T-helper 1 cell treated with Interleukin-12 subunit alpha and Interleukin-12 subunit beta and Interleukin-4 antibody, amounts not matched to agents 30 μg/mL and 1 μg/mL, for 36 hours (primary cell): ENCODE measurements around the gene DPH6.
"Not testable (repeated sequence)": the region's sequence is repeated elsewhere in the genome, so short reads cannot be mapped to it uniquely, and the experiment has no call there.

ENCODE experiments used
- H3K27ac Mint-ChIP-seq: one replicate; pipeline ENCODE4 v1.8.0; 2021; ENCODE audit warnings: mild to moderate bottlenecking, mixed read lengths
- H3K27me3 Mint-ChIP-seq: one replicate; pipeline ENCODE4 v1.8.0; 2021; ENCODE audit warnings: low read depth, mixed read lengths
- H3K36me3 Mint-ChIP-seq: one replicate; pipeline ENCODE4 v1.8.0; 2021; ENCODE audit warnings: low read depth, mixed read lengths
- H3K4me1 Mint-ChIP-seq: one replicate; pipeline ENCODE4 v1.8.0; 2021; ENCODE audit warnings: low read depth, mixed read lengths
- H3K4me3 Mint-ChIP-seq: one replicate; pipeline ENCODE4 v1.8.0; 2021; ENCODE audit warnings: mild to moderate bottlenecking, moderate library complexity, mixed read lengths
- H3K9me3 Mint-ChIP-seq: one replicate; pipeline ENCODE4 v1.8.0; 2021; ENCODE audit warnings: mixed read lengths

The DPH6 gene

DNA sequence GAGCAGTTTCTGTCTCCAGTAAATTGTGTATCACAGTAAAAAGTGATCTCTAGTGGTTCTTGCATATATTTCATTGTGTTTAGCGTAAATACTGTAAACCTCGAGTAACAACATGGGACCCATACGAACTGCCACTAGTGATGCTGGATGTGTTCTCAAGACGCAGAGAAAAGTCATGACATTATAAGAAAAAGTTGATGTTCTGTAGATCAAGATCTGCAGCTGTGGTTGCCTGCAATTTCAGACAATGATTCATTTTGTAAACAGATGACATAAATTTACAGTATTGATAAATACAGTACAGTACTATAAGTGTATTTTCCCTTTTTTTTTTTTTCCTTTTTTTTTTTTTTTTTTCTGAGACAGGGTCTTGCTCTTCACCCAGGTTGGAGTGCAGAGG is 100.1 kb downstream of the DPH6 start:
- Mint-ChIP-seq H3K36me3 (no peaks in the 10 kb centered on the region), H3K27ac (no peak overlapping the region), H3K4me1 (no peaks in the 10 kb centered on the region), H3K27me3 (no peaks in the 10 kb centered on the region), H3K4me3 (no peak overlapping the region), H3K9me3 (peaks cover 3% of the 10 kb centered on the region)

DNA sequence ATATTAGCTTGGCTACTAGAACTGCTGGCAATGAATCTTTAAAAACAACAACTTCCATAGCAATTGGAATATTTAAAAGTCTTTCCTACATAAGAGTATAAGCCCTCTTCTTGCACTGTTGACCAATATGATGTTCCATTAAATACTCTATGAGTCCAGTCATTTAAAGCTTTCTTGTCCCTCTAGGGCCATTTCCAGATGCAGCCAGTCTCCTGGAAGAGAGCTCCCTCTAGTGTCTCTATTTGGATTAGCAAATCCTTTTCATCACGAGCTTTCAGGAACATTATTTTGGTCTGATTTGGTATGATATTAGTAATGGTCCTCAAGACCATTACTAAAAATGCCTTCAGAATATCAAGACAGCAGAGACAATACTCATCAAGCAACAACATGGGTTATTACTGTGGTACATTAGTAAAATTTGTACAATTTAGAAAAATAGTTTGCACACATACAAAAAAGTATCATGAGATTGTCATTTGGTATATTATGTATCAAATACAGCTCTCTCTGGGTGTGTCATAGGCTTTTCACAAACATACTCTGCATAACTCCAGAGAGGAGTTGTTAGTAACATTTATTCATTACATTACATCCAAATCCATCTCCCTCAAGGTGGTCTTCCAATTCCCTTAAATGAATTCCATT is 101.3 kb downstream of the DPH6 start:
- H3K27ac Mint-ChIP-seq: no peak overlapping the region
- H3K27me3 Mint-ChIP-seq: no peaks in the 10 kb centered on the region
- peaks cover 3% of the 10 kb centered on the region for H3K9me3 Mint-ChIP-seq
- H3K36me3 Mint-ChIP-seq: no peaks in the 10 kb centered on the region
- no peak overlapping the region for H3K4me3 Mint-ChIP-seq
- H3K4me1 Mint-ChIP-seq: no peaks in the 10 kb centered on the region

DNA sequence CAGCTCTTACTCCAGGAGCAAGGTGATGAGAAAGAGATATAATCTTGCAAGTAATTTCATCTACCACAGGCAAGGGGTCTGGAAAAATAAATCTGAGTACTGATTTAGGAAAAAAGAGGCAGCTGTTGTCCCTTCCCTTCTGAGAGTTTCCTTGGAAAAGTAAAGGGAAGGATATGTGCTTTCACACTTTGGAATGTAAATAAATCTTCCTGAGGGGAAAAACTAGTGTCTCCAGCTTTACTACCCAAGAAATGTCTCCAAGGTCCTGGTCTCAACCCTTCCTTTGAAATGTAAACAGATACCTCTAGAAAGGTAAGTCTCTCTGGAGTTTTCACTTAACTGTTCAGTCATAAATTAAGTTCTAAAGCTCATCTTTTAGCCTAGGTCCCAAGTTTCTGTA is 102.6 kb downstream of the DPH6 start:
- Mint-ChIP-seq H3K4me3 (no peak overlapping the region), H3K4me1 (no peaks in the 10 kb centered on the region), H3K27me3 (no peaks in the 10 kb centered on the region), H3K9me3 (peaks cover 5% of the 10 kb centered on the region), H3K27ac (no peak overlapping the region), H3K36me3 (no peaks in the 10 kb centered on the region)

DNA sequence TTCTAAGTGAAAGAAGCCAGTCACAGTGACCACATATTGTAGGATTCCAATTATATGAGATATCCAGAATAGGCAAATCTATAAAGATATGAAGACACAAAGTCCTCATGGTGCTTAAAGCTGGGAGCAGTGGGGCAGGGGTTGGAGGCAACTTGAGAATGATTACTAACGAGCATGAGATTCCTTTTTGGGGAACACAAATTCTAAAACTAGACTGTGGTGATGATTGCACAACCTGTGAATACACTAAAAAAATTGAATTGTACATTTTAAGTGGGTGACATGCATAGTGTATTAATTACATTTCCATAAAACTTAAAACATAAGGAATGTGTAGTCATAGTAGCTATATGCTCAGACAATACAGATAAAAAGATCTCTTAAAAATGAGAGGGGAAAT is 103.2 kb downstream of the DPH6 start:
- H3K27ac Mint-ChIP-seq: no peak overlapping the region
- H3K27me3 Mint-ChIP-seq: no peaks in the 10 kb centered on the region
- no peaks in the 10 kb centered on the region for H3K4me1 Mint-ChIP-seq
- H3K9me3 Mint-ChIP-seq: peaks cover 5% of the 10 kb centered on the region
- H3K36me3 Mint-ChIP-seq: no peaks in the 10 kb centered on the region
- H3K4me3 Mint-ChIP-seq: no peak overlapping the region

DNA sequence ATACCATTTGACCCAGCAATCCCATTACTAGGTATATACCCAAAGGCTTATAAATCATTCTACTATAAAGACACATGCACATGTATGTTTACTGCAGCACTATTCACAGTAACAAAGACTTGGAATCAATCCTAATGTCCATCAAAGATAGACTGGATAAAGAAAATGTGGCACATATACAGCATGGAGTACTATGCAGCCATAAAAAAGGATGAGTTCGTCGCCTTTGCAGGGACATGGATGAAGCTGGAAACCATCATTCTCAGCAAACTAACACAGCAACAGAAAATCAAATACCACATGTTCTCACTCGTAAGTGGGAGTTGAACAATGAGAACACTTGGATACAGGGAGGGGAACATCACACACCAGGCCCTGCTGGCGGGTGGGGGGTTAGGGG is 104.7 kb downstream of the DPH6 start:
- not testable (repeated sequence) for H3K27ac Mint-ChIP-seq, H3K4me3 Mint-ChIP-seq, H3K4me1 Mint-ChIP-seq, H3K36me3 Mint-ChIP-seq, H3K9me3 Mint-ChIP-seq, H3K27me3 Mint-ChIP-seq

DNA sequence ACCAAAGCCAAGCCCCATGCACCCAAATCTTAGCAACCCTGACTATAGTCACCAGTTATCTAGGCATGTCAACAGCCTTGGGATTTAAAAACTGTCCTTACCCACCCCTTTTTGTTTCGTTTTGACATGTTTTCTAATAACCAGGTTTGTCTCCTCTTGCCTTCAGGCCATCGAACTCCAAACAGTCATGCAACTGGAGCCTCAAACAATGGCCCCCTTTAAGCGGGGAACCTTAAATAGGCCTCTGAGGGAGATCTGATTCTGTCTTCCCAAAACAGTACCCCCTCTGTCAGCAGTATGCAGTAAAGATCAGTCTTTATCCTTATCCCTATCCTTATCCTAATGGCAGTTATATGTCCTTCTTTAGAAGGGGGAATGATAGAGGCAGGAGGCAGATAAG is 105.7 kb downstream of the DPH6 start:
- H3K4me1 Mint-ChIP-seq: no peaks in the 10 kb centered on the region
- H3K27ac Mint-ChIP-seq: no peak overlapping the region
- no peaks in the 10 kb centered on the region for H3K27me3 Mint-ChIP-seq
- no peaks in the 10 kb centered on the region for H3K36me3 Mint-ChIP-seq
- peaks cover 5% of the 10 kb centered on the region for H3K9me3 Mint-ChIP-seq
- no peak overlapping the region for H3K4me3 Mint-ChIP-seq

DNA sequence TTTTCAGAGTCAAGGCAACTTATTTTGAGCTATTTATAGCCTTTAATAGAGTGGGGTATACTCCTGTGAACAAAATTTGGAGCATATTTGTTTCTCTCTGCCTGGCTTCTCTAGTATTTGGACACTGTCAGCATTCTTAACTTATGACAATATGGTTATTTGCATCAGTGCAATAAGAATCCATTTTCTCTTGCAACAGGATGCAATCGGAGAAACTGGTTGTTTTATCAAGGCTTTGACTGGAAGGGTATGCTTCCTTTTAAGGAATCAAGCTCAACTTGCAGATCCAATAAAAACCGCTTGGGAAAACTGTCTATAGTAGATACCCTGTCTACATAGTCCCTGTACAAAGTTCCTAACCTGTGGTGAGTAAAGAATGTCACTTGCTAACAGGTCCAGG is 106.7 kb downstream of the DPH6 start:
- Mint-ChIP-seq H3K27me3 (no peaks in the 10 kb centered on the region), H3K4me1 (no peaks in the 10 kb centered on the region), H3K27ac (no peak overlapping the region), H3K4me3 (no peak overlapping the region), H3K36me3 (no peaks in the 10 kb centered on the region), H3K9me3 (peaks cover 5% of the 10 kb centered on the region)

DNA sequence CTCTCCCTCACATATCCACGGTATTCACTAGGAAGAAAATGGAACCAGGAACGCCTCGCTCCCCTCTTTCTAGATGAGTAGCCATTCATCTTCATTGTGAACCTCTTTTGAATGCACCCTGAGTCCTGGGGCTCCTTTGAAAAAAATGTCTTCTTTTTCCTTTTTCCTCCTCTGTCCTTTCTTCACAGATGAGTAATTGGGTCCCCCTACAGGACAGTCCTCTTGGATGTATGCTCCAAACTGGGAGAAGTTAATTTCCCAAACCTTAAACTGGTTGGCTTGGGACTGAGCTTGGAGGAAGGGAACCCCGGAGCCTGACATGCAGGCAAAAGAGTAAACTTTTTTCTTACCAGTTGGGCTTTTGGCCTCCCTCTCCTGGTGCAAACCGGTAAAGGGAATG is 108.8 kb downstream of the DPH6 start:
- H3K27ac Mint-ChIP-seq: no peak overlapping the region
- H3K4me1 Mint-ChIP-seq: no peaks in the 10 kb centered on the region
- H3K27me3 Mint-ChIP-seq: no peaks in the 10 kb centered on the region
- peaks cover 5% of the 10 kb centered on the region for H3K9me3 Mint-ChIP-seq
- no peaks in the 10 kb centered on the region for H3K36me3 Mint-ChIP-seq
- no peak overlapping the region for H3K4me3 Mint-ChIP-seq

DNA sequence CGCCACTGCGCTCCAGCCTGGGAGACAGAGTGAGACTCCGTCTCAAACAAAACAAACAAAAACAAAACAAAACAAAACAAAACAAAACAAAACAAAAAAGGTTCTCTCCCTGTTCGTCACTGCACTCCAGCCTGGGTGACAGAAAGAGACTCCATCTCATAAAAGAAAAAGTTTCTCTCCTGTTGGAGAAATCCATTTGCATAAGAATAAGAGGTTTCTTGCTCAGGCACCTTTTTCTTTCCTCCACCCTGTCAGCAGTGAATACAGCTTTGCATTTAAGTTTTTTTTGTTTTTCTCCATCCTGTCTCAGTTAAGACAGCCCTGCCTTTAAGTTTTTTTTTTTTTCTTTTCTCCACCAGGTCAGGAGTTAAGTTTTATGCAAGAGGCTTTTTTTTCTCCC is 109.5 kb downstream of the DPH6 start:
- Mint-ChIP-seq H3K9me3 (peaks cover 5% of the 10 kb centered on the region), H3K27me3 (no peaks in the 10 kb centered on the region), H3K4me3 (no peak overlapping the region), H3K27ac (no peak overlapping the region), H3K36me3 (no peaks in the 10 kb centered on the region), H3K4me1 (no peaks in the 10 kb centered on the region)

DNA sequence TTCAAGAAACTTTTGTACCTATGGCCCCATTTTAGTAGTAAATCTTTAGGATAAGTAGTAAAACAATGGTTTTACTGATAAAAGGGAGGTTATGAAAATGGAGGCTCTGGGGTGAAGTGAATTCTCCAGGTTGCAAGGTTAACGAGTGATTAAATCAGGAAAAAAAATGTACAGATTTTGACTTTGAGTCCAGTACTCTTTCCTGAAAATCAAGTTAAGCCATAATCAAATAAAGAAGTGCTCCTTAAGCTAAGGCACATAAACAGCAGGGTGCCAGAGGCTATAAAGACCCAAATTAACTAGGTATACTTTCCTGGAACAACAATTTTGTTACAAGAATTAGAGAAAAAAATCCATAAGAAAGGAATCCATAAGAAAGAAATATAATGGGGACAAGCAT is 114.7 kb downstream of the DPH6 start:
- Mint-ChIP-seq H3K9me3 (no peaks in the 10 kb centered on the region), H3K27ac (no peak overlapping the region), H3K4me3 (no peak overlapping the region), H3K27me3 (no peaks in the 10 kb centered on the region), H3K36me3 (no peaks in the 10 kb centered on the region), H3K4me1 (no peaks in the 10 kb centered on the region)

DNA sequence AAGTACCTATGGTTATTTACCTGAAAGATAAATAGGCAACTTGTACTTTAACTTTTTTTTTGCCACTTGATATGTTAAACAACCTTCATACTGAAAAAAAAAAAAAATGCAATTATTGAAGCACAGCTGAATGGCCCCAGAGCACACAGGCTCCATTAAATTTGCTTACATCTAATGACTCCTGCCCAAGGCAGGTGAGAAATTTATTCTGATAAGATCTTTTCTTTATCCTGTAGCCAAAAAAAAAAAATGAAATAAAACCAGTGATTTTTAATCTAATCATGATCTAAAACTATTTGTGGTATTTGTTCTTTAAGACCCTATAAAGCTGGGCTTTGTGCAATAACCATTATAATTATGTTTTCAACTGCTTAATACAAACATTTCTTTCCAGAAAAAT is 115.7 kb downstream of the DPH6 start:
- Mint-ChIP-seq H3K27me3 (no peaks in the 10 kb centered on the region), H3K27ac (no peak overlapping the region), H3K4me1 (no peaks in the 10 kb centered on the region), H3K4me3 (no peak overlapping the region), H3K9me3 (no peaks in the 10 kb centered on the region), H3K36me3 (no peaks in the 10 kb centered on the region)

DNA sequence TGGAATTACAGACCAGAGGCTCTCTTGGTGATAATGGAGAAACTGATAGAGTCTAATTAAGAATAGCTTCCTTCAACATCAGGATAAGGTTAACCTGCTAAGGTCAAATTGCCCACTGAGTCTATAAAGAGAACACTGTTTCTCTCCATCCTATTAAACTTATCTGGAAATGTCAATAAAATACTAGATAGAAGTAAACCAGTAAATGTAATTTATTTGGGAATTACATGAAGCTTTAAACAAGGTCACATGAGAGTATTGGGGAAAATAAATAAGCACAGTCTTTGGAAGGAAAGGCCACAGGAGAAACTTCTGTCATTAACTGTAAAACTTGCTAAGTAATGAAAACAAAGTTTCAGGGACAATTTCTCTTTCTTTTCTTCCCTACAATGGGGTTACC is 118.5 kb downstream of the DPH6 start:
- no peaks in the 10 kb centered on the region for H3K36me3 Mint-ChIP-seq
- no peaks in the 10 kb centered on the region for H3K27me3 Mint-ChIP-seq
- H3K4me3 Mint-ChIP-seq: no peak overlapping the region
- H3K4me1 Mint-ChIP-seq: no peaks in the 10 kb centered on the region
- H3K27ac Mint-ChIP-seq: no peak overlapping the region
- no peaks in the 10 kb centered on the region for H3K9me3 Mint-ChIP-seq

DNA sequence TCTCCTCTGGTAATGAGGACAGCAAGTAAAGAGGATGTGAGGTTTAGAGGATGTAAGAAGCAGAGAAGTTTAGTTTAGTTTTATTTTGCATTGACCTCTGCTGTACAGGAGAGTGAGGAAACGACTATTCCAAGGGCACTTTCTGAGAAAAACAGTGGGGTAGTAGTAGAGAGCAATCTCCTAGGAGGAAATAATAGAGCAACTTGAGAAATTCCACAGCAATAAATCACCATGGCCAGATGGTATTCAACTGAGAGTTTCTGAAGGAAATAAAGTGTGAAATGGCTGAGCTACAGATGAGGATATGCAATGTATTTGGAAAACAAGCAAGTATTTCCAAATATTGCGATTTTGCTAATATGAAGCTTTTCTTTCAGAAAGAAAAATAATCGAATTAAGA is 118.9 kb downstream of the DPH6 start:
- Mint-ChIP-seq H3K27me3 (no peaks in the 10 kb centered on the region), H3K36me3 (no peaks in the 10 kb centered on the region), H3K9me3 (no peaks in the 10 kb centered on the region), H3K4me1 (no peaks in the 10 kb centered on the region), H3K27ac (no peak overlapping the region), H3K4me3 (no peak overlapping the region)

DNA sequence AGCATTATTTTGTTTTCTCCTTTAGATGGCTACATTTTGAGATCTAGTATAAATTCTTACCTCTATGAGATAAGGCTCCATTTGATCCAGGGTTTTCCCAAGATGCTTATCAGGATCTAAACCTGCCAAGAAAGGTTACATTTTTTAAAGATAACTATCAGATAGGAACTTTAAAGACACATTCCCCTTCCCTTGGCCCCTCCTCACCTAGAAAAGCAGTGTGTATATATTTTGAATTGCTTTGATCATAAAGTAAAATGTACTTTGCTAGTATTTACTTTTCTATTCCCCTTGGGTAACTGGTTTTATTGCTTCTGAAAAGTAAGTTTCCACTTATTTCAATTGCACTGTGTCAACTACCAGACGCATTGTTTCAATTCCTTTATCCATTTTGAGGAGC is 135.2 kb downstream of the DPH6 start:
- Mint-ChIP-seq H3K27me3 (no peaks in the 10 kb centered on the region), H3K27ac (no peak overlapping the region), H3K4me1 (no peaks in the 10 kb centered on the region), H3K36me3 (no peaks in the 10 kb centered on the region), H3K9me3 (no peaks in the 10 kb centered on the region), H3K4me3 (no peak overlapping the region)

DNA sequence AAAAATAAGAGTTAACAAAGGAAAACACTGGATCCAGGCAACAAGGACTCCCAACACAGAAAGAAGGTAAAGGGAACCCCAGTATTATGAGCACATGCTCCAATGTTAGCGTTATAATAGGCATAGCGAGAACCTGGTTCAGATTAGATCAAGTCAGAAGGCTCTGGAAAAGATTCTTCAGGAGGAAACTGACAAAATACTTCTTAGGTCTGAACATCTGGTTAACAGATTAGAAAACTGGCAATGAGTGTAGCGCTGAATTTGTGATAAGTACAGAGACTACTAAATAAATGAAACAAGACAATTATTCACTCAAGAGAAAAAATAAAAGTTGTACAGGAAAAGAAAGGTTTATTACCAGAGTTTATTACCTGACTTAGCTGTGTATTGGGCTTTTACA is 146.1 kb downstream of the DPH6 start:
- no peaks in the 10 kb centered on the region for H3K4me1 Mint-ChIP-seq
- no peak overlapping the region for H3K4me3 Mint-ChIP-seq

DNA sequence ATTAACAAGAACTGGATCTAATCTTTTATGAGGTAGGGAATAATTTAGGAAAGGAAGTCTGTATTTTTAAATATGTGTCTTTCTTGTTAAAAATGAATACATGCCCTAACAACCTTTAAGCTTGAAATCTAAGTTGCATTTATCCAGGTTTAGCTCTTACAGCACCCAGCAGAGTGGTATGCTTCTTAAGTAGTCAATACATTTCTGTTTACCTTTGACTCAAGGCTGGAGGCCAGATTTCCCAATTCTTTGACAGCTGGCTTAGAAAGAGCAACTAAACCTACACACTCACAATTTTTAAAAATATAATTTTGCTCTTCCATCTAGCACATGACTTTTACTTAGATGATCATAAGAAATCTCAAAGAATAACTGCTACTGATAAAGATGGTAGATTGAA is 148.9 kb downstream of the DPH6 start:
- H3K4me3 Mint-ChIP-seq: no peak overlapping the region
- H3K9me3 Mint-ChIP-seq: peaks cover 8% of the 10 kb centered on the region
- H3K36me3 Mint-ChIP-seq: no peaks in the 10 kb centered on the region
- no peaks in the 10 kb centered on the region for H3K27me3 Mint-ChIP-seq
- H3K27ac Mint-ChIP-seq: no peak overlapping the region
- no peaks in the 10 kb centered on the region for H3K4me1 Mint-ChIP-seq

More for the DNA sequence above, 146.1 kb downstream of the DPH6 start:
- Mint-ChIP-seq H3K9me3 (peaks cover 17% of the 10 kb centered on the region), H3K27ac (no peak overlapping the region), H3K27me3 (no peaks in the 10 kb centered on the region), H3K36me3 (no peaks in the 10 kb centered on the region)
